G401.6 (cell line): ENCODE data around the gene CCDC27.
"Not testable (repeated sequence)": the region's sequence is repeated elsewhere in the genome, so short reads cannot be mapped to it uniquely, and the experiment has no call there.

Source experiments
- FAIRE-seq: peaks from 2 replicates; lab custom pipeline; 2012; peaks lifted over from hg19 to GRCh38; lab: Jason Lieb, UNC

The CCDC27 gene

DNA sequence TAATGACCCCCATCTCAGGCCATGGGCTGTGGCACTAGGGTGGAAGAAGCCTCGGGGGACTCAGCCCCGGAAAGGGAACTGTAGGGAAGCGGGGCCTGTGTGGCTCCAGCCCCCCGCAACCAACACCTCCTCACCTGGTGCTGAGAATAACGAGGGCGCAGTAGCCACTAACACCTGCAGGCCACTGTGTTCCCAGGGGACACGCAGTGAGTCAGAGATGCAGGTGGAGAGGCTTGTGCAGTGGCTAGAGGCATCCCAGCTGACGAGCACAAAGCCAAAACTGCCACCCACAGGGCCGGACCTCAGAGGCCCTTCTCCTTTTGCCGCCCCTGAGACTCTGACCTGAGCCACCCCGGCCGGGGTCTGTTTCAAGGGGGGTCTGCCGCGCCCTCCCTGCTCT lies 33.5 kb upstream of the CCDC27 start:
- FAIRE-seq = no peak

- no peak for FAIRE-seq
Measured at GRCh38 chr1:3721955-3722465, 30.2 kb upstream of the CCDC27 start.

GRCh38 chr1:3722846-3723245 lies 29.4 kb upstream of the CCDC27 start:
- no peak for FAIRE-seq

GRCh38 chr1:3724416-3725030 lies 27.7 kb upstream of the CCDC27 start:
- not testable (repeated sequence) for FAIRE-seq

GRCh38 chr1:3725366-3725765 lies 26.9 kb upstream of the CCDC27 start:
- no peak for FAIRE-seq

- FAIRE-seq = no peak
Measured at GRCh38 chr1:3727042-3727824, 25.0 kb upstream of the CCDC27 start.

DNA sequence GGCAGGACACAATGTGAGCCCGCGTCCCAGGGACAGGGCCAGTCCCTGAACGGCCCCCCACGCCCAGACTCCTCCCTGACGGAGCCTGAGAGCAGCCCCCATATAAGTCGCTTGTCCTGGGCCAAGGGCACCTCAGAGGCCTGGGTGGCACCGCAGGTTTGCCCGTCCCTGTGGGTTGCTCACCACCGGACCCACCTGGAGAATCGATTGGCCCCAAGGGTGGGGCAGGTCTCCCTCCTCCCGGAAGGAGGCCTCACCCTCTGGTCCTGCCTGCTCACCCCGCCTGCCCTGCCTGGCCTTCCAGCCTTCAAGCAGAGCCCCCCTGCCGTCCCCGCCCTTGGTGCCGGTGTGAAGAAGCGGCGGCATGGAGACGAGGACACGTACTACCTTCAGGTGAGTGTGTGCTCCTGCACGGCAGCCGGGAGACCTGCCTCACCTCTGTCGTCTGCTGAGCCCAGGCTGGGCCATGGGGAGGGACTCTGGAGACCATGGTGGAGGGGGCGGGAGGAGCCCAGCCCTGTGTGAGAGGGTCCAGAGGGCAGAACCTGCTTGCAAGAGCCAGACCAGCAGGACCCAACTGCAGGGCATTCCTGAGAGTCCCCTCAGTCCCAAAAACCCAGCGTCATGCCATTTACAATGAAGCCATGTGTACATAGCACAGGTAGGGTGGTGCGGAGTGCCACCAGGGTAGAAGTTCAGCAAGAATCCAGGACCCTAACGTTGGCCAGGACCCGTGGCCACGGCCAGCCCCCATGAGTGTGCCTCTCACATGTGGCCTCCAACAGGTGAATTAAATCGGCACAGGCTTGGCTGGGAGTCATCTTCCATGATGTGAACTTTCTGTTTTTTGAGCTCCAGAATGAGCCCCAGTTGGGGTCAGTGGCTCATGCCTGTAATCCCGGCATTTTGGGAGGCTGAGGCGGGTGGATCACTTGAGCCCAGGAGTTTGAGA lies 24.1 kb upstream of the CCDC27 start:
- FAIRE-seq = no peak

- FAIRE-seq = no peak
Measured at GRCh38 chr1:3729594-3730542, 22.4 kb upstream of the CCDC27 start.

DNA sequence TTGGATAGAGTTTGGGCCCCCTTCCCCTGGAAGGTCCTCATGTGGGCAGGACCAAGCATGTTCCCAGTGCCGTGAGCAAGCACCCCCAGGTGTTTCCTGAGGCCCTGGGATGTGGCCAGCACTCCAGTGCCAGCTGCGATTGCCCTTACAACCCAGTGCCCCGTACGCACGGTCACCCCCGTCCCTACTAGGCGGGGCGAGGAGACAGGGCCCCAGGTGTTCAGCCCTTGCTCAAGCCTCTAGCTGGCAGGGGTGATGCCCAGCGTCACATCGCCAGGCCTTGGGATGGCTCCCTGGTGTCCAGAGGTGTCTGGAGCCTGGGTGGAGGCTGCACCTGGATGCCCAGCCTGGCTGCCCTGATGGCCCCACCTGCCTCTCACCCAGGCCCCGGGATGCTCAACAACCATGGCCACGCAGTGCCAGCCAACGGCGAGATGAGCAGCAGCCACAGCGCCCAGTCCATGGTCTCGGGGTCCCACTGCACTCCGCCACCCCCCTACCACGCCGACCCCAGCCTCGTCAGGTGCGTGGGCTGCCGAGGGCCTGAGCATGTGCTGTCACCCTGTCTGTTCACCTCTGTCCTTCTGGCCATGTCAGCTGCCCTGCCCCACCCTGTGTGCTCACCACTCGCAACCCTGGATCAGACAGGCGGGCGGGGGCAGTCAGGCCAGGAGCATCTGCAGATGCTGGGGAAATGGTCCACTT lies 21.6 kb upstream of the CCDC27 start:
- no peak for FAIRE-seq

GRCh38 chr1:3731583-3732433 lies 20.4 kb upstream of the CCDC27 start:
- FAIRE-seq = no peak

DNA sequence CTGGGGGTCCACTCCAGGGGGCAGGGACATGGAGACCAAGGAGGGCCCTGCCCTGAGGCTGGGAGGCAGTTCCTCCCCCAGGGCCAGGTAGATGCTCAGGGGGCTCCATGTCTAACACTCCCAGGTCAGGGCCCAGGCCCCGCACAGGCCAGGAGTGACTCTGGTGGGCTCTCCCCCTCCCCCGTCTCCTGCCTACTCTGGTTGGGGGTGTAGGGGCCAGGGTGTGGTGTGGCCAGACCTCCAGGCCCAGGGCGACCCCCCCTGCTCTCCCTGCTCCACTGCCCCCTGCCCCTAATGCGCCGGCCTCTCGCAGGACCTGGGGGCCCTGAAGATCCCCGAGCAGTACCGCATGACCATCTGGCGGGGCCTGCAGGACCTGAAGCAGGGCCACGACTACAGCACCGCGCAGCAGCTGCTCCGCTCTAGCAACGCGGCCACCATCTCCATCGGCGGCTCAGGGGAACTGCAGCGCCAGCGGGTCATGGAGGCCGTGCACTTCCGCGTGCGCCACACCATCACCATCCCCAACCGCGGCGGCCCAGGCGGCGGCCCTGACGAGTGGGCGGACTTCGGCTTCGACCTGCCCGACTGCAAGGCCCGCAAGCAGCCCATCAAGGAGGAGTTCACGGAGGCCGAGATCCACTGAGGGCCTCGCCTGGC lies 19.7 kb upstream of the CCDC27 start:
- no peak for FAIRE-seq

DNA sequence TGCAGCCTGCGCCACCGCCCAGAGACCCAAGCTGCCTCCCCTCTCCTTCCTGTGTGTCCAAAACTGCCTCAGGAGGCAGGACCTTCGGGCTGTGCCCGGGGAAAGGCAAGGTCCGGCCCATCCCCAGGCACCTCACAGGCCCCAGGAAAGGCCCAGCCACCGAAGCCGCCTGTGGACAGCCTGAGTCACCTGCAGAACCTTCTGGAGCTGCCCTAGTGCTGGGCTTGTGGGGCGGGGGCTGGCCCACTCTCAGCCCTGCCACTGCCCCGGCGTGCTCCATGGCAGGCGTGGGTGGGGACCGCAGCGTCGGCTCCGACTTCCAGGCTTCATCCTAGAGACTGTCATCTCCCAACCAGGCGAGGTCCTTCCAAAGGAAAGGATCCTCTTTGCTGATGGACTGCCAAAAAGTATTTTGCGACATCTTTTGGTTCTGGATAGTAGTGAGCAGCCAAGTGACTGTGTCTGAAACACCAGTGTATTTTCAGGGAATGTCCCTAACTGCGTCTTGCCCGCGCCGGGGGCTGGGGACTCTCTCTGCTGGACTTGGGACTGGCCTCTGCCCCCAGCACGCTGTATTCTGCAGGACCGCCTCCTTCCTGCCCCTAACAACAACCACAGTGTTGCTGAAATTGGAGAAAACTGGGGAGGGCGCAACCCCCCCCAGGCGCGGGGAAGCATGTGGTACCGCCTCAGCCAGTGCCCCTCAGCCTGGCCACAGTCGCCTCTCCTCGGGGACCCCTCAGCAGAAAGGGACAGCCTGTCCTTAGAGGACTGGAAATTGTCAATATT lies 19.0 kb upstream of the CCDC27 start:
- no peak for FAIRE-seq

GRCh38 chr1:3733883-3734589 lies 18.2 kb upstream of the CCDC27 start:
- FAIRE-seq = no peak

- FAIRE-seq = no peak
Measured at GRCh38 chr1:3734602-3735001, 17.6 kb upstream of the CCDC27 start.

DNA sequence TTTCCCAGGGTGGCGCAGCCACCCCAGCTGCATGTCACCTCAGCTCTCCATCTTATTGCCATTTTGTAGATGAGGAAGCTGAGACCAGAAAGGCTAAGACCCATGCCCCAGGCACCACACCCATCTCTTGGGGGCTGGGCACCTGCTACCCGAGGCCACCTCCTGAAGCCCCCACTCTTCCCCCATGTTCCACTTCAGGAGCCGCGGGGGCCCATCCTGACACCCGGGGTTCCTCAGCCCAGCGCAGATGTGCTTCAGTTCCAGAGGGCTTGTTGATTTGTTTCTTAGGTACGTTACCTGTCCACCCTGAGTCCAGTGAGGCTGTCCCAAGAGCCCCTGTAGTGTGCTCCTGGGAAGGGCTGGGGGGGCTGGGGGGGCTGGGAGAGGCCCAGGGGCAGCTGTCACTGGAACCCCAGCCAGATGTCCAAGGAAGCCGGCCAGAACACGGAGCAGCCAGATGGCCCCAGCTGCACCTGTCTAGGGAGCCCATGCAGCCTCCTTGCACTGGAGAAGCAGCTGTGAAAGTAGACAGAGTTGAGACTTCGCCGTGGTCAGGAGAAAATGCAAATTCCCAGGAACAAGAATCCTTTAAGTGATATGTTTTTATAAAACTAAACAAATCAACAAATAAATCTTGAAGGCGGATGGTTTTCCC lies 17.1 kb upstream of the CCDC27 start:
- FAIRE-seq = no peak

DNA sequence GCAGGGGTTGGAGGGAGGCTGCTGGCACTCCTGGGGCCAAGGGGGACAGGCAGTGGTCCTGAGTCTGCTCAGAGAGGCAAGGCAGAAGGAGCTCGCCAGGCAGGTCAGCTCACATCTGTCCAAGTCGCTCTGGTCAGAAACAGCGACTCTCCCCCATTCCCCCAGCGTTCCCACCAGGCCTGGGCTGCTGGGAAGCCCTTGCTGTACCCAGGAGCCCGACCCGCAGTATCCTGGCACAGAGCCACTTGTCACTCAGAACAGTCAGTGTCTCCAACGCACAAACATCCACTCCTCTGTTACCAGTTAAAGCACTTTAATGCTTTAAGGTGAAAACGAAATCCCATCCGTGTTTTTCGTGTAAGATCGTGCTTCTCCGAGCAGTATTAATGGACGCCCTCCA lies 16.6 kb upstream of the CCDC27 start:
- no peak for FAIRE-seq

DNA sequence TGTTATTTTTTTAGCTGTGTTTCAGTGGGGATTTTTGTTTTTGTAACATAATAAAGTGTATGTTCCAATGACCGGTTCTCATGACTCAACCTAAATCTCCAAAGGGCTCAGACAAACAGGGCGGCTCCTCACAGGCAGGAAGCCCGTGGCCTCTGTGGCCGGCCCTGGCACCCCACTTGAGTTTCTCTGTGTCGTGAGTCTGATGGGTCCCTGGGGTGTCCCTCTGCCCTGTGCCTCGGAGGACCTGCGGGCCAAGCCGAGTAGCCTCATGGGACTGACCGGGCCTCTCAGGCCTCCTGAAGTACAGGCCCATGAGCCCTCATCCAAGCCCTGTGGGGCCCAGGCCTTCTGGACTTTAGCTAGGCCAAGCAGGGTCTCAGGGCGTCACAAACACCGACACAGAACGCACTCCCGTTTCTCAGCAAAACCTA lies 16.1 kb upstream of the CCDC27 start:
- FAIRE-seq = no peak
